ENCODE data around the gene AKAP13. TPM values are rescaled to one million over a fixed set of nuclear protein-coding genes. Genes with fewer than 3 reads are reported as not detected.

Gene AKAP13
- total and polyA plus RNA-seq, 2 of the 13 experiments (the other 11 are each of a cell fraction or from before 2014, with no cell fraction given) = 6.7 to 27.1 TPM

GRCh38 chr15:85649372-85649771, 269.0 kb downstream of the AKAP13 start (continued):
- no peak for TF ChIP-seq MYPOP (CRISPR knock-in tag; IDR thresholded peaks at IDR 0.05)

GRCh38 chr15:85651548-85651947, 271.1 kb downstream of the AKAP13 start:
- H3K9ac ChIP-seq (ENCODE audit: insufficient read depth, low read depth, low read length) = no peak overlapping the region
- no peak overlapping the region for H3K4me2 ChIP-seq (ENCODE audit: low read depth, low read length)
- ChIA-PET CTCF (ENCODE audit: low intra/inter-chr PET ratio, low total read pairs) (no interaction called here), POLR2A (no interaction called here)
- no peak overlapping the region for H2AFZ ChIP-seq (ENCODE audit: low read length)
- 94% methylated on average over 10 of the region's 10 CpGs for WGBS (ENCODE audit: low lambda C conversion rate)
- peaks cover 2 to 13% of the 10 kb centered on the region in 2 experiments; a peak in 4 of 5 replicates for H3K36me3 ChIP-seq (replicated peaks in 1 of 2; ENCODE audit: control insufficient read depth in 1 of 2, insufficient read depth in 2 of 2, low read length in 2 of 2)
- H4K20me1 ChIP-seq (ENCODE audit: insufficient read depth, low read length) = no peaks in the 10 kb centered on the region
- no peak overlapping the region for H3K4me3 ChIP-seq (replicated peaks in 1 of 3; ENCODE audit: insufficient read depth in 1 of 3, low read depth in 2 of 3, low read length in 3 of 3)
- FAIRE-seq (no peak), ATAC-seq (no peak), DNase-seq (ENCODE audit: low spot score) (no peak)
- no peak overlapping the region for H3K27ac ChIP-seq (ENCODE audit: extremely low read length, insufficient read depth, low read length)
- no TSS peak for BruUV-seq (replicated peaks)
- no peaks in the 10 kb centered on the region for H3K79me2 ChIP-seq (ENCODE audit: insufficient read depth, low read length)
- TF ChIP-seq HNRNPUL1 (IDR thresholded peaks at IDR 0.05; ENCODE audit: low read depth, low read length) (no peak), TSC22D2 (CRISPR knock-in tag; IDR thresholded peaks at IDR 0.05; ENCODE audit: borderline replicate concordance) (no peak), CTCF (CRISPR knock-in tag; IDR thresholded peaks at IDR 0.05) (no peak), GTF2F1 (IDR thresholded peaks at IDR 0.05; ENCODE audit: low read length) (no peak)
- in situ Hi-C loops (cut with HindIII; ENCODE audit: extremely low pct_ligation_motif_present, low pct_unique_long_range_greater_than_20kb) = no loop called here
- H3K9me3 ChIP-seq (ENCODE audit: low read length) = no peaks in the 10 kb centered on the region
- H3K4me1 ChIP-seq (ENCODE audit: insufficient read depth, low read length) = peaks cover 15% of the 10 kb centered on the region
- no peaks in the 10 kb centered on the region for H3K27me3 ChIP-seq (ENCODE audit: control insufficient read depth in 1 of 2, insufficient read depth in 2 of 2, low read length in 2 of 2)
- intact Hi-C loops (cut with micrococcal nuclease; ENCODE audit: unreplicated experiment) = no loop called here
